WTC11 (cell line): Measurements from ENCODE around the gene SLC13A2. TPM values are rescaled to one million over a fixed set of nuclear protein-coding genes. Genes with fewer than 3 reads are reported as not detected.
A peak's percentile ranks its signal among the peaks of the same experiment; 100 is the strongest.

Experiments
- ATAC-seq: fragments of 200-7000 bp; cut with Tn5 transposase; 2 replicates; pipeline ENCODE4 v1.10.0; 2021; ENCODE audit warnings: mild to moderate bottlenecking, moderate library complexity
- CTCF ChIA-PET: fragments of 300-600 bp; sonication (Branson Sonifier 250); formaldehyde crosslinking; loops from one replicate; lab custom pipeline; 2021; ENCODE audit warnings: antibody characterized with exemption; lab: Charles Lee
- POLR2A ChIA-PET: fragments of 350-600 bp; sonication (Branson Sonifier 250); formaldehyde crosslinking; loops from one replicate; lab custom pipeline; 2021; ENCODE audit warnings: antibody characterized with exemption; lab: Charles Lee
- DNase-seq: peaks from one replicate; pipeline ENCODE4 v3.0.0; 2021; ENCODE audit warnings: low spot score
- H3K27ac Mint-ChIP-seq: 2 replicates; pipeline ENCODE4 v1.8.0; 2021; ENCODE audit warnings: mixed read lengths
- H3K27me3 Mint-ChIP-seq: 2 replicates; pipeline ENCODE4 v1.8.0; 2021; ENCODE audit warnings: low read depth, mild to moderate bottlenecking, moderate library complexity, mixed read lengths
- H3K36me3 Mint-ChIP-seq: 2 replicates; pipeline ENCODE4 v1.8.0; 2021; ENCODE audit warnings: mixed read lengths
- H3K4me1 Mint-ChIP-seq: 2 replicates; pipeline ENCODE4 v1.8.0; 2022; ENCODE audit warnings: mixed read lengths
- H3K4me3 Mint-ChIP-seq: 2 replicates; pipeline ENCODE4 v1.8.0; 2021; ENCODE audit warnings: mild to moderate bottlenecking, moderate library complexity, mixed read lengths
- H3K9me3 Mint-ChIP-seq: 2 replicates; pipeline ENCODE4 v1.8.0; 2021; ENCODE audit warnings: mixed read lengths
- EMX1 ChIP-seq: fragments of 250-450 bp; sonication (Bioruptor Pico); IDR thresholded peaks from 2 replicates; pipeline ENCODE4 v1.8.0; 2021; ENCODE audit warnings: mild to moderate bottlenecking
- ESRRA ChIP-seq: sonication (generic); formaldehyde crosslinking; IDR thresholded peaks from 2 replicates; pipeline ENCODE4 v1.8.1; 2022; ENCODE audit warnings: mild to moderate bottlenecking, missing genetic modification reagents, borderline replicate concordance
- ETV6 ChIP-seq: sonication (generic); formaldehyde crosslinking; IDR thresholded peaks from 2 replicates; pipeline ENCODE4 v1.8.1; 2022; ENCODE audit warnings: mild to moderate bottlenecking, missing genetic modification reagents
- GRHL2 ChIP-seq: fragments of 250-450 bp; sonication (Bioruptor Pico); IDR thresholded peaks from 2 replicates; pipeline ENCODE4 v1.8.0; 2022; ENCODE audit warnings: mild to moderate bottlenecking, moderate library complexity; ENCODE audit not compliant: insufficient replicate concordance, severe bottlenecking
- HMGA2 ChIP-seq: fragments of 250-450 bp; sonication (Bioruptor Pico); IDR thresholded peaks from 2 replicates; pipeline ENCODE4 v1.4.0; 2021; ENCODE audit warnings: mild to moderate bottlenecking, moderate library complexity
- MYBL2 ChIP-seq: sonication (generic); formaldehyde crosslinking; IDR thresholded peaks from 2 replicates; pipeline ENCODE4 v1.8.1; 2023; ENCODE audit warnings: mild to moderate bottlenecking, moderate library complexity, missing genetic modification reagents
- NFYB ChIP-seq: sonication (generic); formaldehyde crosslinking; conservative IDR thresholded peaks from 2 replicates; pipeline ENCODE4 v1.8.0; 2022; ENCODE audit warnings: low read depth, missing genetic modification reagents
- NR2C2 ChIP-seq: sonication (generic); formaldehyde crosslinking; IDR thresholded peaks from 2 replicates; pipeline ENCODE4 v1.8.0; 2022; ENCODE audit warnings: mild to moderate bottlenecking, missing genetic modification reagents
- SOX15 ChIP-seq: fragments of 250-450 bp; sonication (Bioruptor Pico); IDR thresholded peaks from 2 replicates; pipeline ENCODE4 v1.9.0; 2021; ENCODE audit warnings: mild to moderate bottlenecking
- SP1 ChIP-seq: sonication (generic); formaldehyde crosslinking; conservative IDR thresholded peaks from 2 replicates; pipeline ENCODE4 v1.8.1; 2022; ENCODE audit warnings: missing genetic modification reagents
- TCF7 ChIP-seq: sonication (generic); formaldehyde crosslinking; IDR thresholded peaks from 2 replicates; pipeline ENCODE4 v1.8.0; 2022; ENCODE audit warnings: mild to moderate bottlenecking, low read depth, missing genetic modification reagents, moderate library complexity
- ZNF121 ChIP-seq: sonication (generic); formaldehyde crosslinking; IDR thresholded peaks from 2 replicates; pipeline ENCODE4 v1.8.0; 2023; ENCODE audit warnings: missing genetic modification reagents
- ZNF138 ChIP-seq: sonication (generic); formaldehyde crosslinking; conservative IDR thresholded peaks from 2 replicates; pipeline ENCODE4 v1.8.1; 2022; ENCODE audit warnings: mild to moderate bottlenecking, moderate library complexity, missing genetic modification reagents
- ZNF232 ChIP-seq: sonication (generic); formaldehyde crosslinking; IDR thresholded peaks from 2 replicates; pipeline ENCODE4 v1.8.0; 2022; ENCODE audit warnings: mild to moderate bottlenecking, missing genetic modification reagents
- ZNF263 ChIP-seq: sonication (generic); formaldehyde crosslinking; IDR thresholded peaks from 2 replicates; pipeline ENCODE4 v1.8.1; 2022; ENCODE audit warnings: low read depth, mild to moderate bottlenecking, moderate library complexity, missing genetic modification reagents
- ZNF317 ChIP-seq: sonication (generic); formaldehyde crosslinking; IDR thresholded peaks from 2 replicates; pipeline ENCODE4 v1.8.1; 2023; ENCODE audit warnings: low read depth, mild to moderate bottlenecking, moderate library complexity, missing genetic modification reagents, borderline replicate concordance
- total RNA-seq: library from RNA; stranded (reverse); gene quantifications from 3 replicates; pipeline ENCODE4 v1.2.3, GENCODE V29; 2021
- TF ChIP-seq, protein P1 (sequence below): sonication (generic); formaldehyde crosslinking; IDR thresholded peaks from 2 replicates; pipeline ENCODE4 v1.8.1; 2022; ENCODE audit warnings: low read depth, mild to moderate bottlenecking, moderate library complexity, missing genetic modification reagents, borderline replicate concordance
- TF ChIP-seq, protein P2 (sequence below): sonication (generic); formaldehyde crosslinking; IDR thresholded peaks from 2 replicates; pipeline ENCODE4 v1.8.1; 2022; ENCODE audit warnings: missing genetic modification reagents, borderline replicate concordance
- TF ChIP-seq, protein P3 (sequence below): fragments of 250-450 bp; sonication (Bioruptor Pico); IDR thresholded peaks from 2 replicates; pipeline ENCODE4 v1.9.0; 2021; ENCODE audit warnings: mild to moderate bottlenecking
- TF ChIP-seq, protein P4 (sequence below): sonication (generic); formaldehyde crosslinking; IDR thresholded peaks from 2 replicates; pipeline ENCODE4 v1.8.0; 2022; ENCODE audit warnings: missing genetic modification reagents
- TF ChIP-seq, protein P5 (sequence below): sonication (generic); formaldehyde crosslinking; IDR thresholded peaks from 2 replicates; pipeline ENCODE4 v1.8.0; 2023; ENCODE audit warnings: missing genetic modification reagents
- TF ChIP-seq, protein P6 (sequence below): sonication (generic); formaldehyde crosslinking; IDR thresholded peaks from 2 replicates; pipeline ENCODE4 v1.8.1; 2023; ENCODE audit warnings: mild to moderate bottlenecking, missing genetic modification reagents, moderate library complexity
- TF ChIP-seq, protein P7 (sequence below): sonication (generic); formaldehyde crosslinking; IDR thresholded peaks from 2 replicates; pipeline ENCODE4 v1.8.1; 2023; ENCODE audit warnings: mild to moderate bottlenecking, missing genetic modification reagents

The SLC13A2 gene
- total RNA-seq, 1 experiment from 2014 or later, result not detected

DNA sequence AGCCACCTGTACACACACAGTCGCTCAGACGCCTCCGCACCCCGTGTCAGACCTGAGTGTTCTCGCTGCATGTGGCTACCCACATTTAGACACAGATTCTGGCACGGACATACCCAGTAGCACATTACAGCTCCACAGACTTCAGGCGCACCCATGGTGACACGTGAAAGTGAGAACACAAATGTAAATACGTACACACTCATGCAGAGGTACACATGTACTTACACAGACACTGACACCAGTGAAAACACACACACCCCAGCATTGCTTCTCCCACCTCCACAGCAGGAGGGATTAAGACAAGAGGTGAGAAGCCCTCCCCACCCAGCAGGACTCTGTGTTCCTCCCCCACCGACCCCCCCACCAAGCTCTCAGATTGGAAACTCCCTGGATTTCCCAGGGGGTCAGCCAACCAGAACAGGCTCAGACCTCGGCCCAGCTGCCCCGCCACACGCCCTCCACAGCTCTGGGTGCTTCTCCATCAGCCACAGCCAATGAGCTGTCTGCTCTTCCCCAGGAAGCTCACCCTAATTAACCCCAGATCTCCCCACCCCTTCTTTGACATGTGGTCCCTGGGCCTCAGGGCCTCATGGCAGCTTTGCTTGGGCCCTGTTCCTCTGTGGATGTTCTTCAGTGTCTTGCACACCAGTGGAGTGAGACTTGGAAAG, 27.4 kb downstream of the SLC13A2 start:
- TF ChIP-seq ETV6 (no peak), ZNF263 (no peak), EMX1 (CRISPR knock-in tag) (no peak), NR2C2 (CRISPR knock-in tag) (no peak), GRHL2 (CRISPR knock-in tag) (no peak), ZNF138 (CRISPR knock-in tag) (no peak), ZNF317 (CRISPR knock-in tag) (no peak), TCF7 (CRISPR knock-in tag) (no peak), ZNF121 (CRISPR knock-in tag) (no peak), MYBL2 (CRISPR knock-in tag) (no peak)
- TF ChIP-seq, protein P1, sequence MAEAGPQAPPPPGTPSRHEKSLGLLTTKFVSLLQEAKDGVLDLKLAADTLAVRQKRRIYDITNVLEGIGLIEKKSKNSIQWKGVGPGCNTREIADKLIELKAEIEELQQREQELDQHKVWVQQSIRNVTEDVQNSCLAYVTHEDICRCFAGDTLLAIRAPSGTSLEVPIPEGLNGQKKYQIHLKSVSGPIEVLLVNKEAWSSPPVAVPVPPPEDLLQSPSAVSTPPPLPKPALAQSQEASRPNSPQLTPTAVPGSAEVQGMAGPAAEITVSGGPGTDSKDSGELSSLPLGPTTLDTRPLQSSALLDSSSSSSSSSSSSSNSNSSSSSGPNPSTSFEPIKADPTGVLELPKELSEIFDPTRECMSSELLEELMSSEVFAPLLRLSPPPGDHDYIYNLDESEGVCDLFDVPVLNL, result no peak
- TF ChIP-seq, protein P2, sequence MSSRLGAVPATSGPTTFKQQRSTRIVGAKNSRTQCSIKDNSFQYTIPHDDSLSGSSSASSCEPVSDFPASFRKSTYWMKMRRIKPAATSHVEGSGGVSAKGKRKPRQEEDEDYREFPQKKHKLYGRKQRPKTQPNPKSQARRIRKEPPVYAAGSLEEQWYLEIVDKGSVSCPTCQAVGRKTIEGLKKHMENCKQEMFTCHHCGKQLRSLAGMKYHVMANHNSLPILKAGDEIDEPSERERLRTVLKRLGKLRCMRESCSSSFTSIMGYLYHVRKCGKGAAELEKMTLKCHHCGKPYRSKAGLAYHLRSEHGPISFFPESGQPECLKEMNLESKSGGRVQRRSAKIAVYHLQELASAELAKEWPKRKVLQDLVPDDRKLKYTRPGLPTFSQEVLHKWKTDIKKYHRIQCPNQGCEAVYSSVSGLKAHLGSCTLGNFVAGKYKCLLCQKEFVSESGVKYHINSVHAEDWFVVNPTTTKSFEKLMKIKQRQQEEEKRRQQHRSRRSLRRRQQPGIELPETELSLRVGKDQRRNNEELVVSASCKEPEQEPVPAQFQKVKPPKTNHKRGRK, result no peak
- TF ChIP-seq, protein P3, sequence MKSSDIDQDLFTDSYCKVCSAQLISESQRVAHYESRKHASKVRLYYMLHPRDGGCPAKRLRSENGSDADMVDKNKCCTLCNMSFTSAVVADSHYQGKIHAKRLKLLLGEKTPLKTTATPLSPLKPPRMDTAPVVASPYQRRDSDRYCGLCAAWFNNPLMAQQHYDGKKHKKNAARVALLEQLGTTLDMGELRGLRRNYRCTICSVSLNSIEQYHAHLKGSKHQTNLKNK (CRISPR knock-in tag), result no peak
- Mint-ChIP-seq H3K27me3 (no peaks in the 10 kb centered on the region), H3K9me3 (no peaks in the 10 kb centered on the region), H3K4me1 (peaks cover 29% of the 10 kb centered on the region), H3K27ac (peak overlapping the region; percentile 42; the same call in 1 of the 2 replicates), H3K4me3 (no peak overlapping the region), H3K36me3 (no peaks in the 10 kb centered on the region)
- DNase-seq (no peak), ATAC-seq (no peak)
- ChIA-PET POLR2A (no interaction called here), CTCF (interaction anchor here (0.6 kb wide), 1 partner anchor 74 kb away, joined by 5 read pairs; no protein-coding TSS in a partner anchor)

DNA sequence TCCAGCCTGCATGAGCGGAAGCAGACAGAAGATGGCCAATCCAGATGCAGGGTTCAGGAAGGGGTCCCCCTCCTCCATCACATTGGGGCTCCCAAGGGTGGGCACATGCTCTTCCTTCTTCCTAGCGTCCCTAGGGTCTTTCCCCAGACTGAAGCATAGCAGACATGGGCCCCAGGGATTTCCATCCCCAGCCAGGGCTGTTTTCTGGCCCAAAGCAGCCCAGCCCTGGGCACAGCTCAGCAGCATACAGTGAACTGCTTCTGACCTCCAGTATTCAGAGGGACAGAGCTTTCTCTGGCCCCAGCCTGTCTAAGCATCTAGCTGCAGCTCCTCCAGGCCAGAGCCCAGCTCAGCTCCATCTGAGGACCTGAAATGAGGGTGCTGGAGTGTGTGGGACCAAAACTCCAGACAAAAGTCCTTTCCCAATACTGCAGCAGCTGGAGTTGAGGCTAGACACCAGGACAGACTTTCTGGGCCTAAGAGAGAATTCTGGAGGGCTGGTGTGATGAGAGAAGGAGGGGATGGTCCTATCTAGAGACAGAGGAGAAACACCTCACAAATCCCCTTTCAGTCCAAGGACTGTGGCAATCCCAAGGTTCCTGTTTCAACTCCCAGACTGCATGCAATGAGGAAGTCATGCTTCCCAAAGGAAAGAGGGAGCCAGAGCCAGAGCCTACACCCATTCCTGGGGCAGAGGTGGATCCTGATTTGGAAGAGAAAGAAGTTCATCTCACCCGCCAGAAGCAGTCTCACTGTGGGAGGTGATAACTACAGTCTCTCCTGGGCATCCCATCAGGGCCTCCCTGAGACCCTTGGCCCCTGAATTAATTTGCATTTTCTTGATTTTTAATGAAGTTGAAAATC, 28.2 kb downstream of the SLC13A2 start:
- no peak for DNase-seq
- CTCF ChIA-PET, result interaction anchor here (0.6 kb wide), 1 partner anchor 75 kb away, joined by 5 read pairs; no protein-coding TSS in a partner anchor
- Mint-ChIP-seq H3K9me3 (no peaks in the 10 kb centered on the region), H3K36me3 (no peaks in the 10 kb centered on the region), H3K4me1 (peaks cover 29% of the 10 kb centered on the region), H3K27ac (no peak overlapping the region), H3K27me3 (no peaks in the 10 kb centered on the region), H3K4me3 (no peak overlapping the region)
- no peak for ATAC-seq
- POLR2A ChIA-PET, result no interaction called here
- TF ChIP-seq ZNF138 (CRISPR knock-in tag) (no peak), NR2C2 (CRISPR knock-in tag) (no peak), ZNF232 (no peak), ESRRA (no peak), SOX15 (CRISPR knock-in tag) (no peak), HMGA2 (no peak), SP1 (no peak), NFYB (no peak)
- TF ChIP-seq, protein P4, sequence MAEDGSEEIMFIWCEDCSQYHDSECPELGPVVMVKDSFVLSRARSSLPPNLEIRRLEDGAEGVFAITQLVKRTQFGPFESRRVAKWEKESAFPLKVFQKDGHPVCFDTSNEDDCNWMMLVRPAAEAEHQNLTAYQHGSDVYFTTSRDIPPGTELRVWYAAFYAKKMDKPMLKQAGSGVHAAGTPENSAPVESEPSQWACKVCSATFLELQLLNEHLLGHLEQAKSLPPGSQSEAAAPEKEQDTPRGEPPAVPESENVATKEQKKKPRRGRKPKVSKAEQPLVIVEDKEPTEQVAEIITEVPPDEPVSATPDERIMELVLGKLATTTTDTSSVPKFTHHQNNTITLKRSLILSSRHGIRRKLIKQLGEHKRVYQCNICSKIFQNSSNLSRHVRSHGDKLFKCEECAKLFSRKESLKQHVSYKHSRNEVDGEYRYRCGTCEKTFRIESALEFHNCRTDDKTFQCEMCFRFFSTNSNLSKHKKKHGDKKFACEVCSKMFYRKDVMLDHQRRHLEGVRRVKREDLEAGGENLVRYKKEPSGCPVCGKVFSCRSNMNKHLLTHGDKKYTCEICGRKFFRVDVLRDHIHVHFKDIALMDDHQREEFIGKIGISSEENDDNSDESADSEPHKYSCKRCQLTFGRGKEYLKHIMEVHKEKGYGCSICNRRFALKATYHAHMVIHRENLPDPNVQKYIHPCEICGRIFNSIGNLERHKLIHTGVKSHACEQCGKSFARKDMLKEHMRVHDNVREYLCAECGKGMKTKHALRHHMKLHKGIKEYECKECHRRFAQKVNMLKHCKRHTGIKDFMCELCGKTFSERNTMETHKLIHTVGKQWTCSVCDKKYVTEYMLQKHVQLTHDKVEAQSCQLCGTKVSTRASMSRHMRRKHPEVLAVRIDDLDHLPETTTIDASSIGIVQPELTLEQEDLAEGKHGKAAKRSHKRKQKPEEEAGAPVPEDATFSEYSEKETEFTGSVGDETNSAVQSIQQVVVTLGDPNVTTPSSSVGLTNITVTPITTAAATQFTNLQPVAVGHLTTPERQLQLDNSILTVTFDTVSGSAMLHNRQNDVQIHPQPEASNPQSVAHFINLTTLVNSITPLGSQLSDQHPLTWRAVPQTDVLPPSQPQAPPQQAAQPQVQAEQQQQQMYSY, result no peak
- TF ChIP-seq, protein P5, sequence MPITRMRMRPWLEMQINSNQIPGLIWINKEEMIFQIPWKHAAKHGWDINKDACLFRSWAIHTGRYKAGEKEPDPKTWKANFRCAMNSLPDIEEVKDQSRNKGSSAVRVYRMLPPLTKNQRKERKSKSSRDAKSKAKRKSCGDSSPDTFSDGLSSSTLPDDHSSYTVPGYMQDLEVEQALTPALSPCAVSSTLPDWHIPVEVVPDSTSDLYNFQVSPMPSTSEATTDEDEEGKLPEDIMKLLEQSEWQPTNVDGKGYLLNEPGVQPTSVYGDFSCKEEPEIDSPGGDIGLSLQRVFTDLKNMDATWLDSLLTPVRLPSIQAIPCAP (CRISPR knock-in tag), result no peak
- TF ChIP-seq, protein P6, sequence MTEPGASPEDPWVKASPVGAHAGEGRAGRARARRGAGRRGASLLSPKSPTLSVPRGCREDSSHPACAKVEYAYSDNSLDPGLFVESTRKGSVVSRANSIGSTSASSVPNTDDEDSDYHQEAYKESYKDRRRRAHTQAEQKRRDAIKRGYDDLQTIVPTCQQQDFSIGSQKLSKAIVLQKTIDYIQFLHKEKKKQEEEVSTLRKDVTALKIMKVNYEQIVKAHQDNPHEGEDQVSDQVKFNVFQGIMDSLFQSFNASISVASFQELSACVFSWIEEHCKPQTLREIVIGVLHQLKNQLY (CRISPR knock-in tag), result no peak
- TF ChIP-seq, protein P7, sequence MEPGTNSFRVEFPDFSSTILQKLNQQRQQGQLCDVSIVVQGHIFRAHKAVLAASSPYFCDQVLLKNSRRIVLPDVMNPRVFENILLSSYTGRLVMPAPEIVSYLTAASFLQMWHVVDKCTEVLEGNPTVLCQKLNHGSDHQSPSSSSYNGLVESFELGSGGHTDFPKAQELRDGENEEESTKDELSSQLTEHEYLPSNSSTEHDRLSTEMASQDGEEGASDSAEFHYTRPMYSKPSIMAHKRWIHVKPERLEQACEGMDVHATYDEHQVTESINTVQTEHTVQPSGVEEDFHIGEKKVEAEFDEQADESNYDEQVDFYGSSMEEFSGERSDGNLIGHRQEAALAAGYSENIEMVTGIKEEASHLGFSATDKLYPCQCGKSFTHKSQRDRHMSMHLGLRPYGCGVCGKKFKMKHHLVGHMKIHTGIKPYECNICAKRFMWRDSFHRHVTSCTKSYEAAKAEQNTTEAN (CRISPR knock-in tag), result no peak
